H9 (cell line): ENCODE results near the gene DLG2. TPM values are rescaled to one million over a fixed set of nuclear protein-coding genes. Genes with fewer than 3 reads are reported as not detected.

Source experiments
- DNase-seq: peaks from one replicate; pipeline ENCODE4 v3.0.0-alpha.2; 2017
- H2AFZ ChIP-seq: one replicate; pipeline ENCODE4 v1.6.1; 2013; ENCODE audit warnings: mild to moderate bottlenecking, low read length, control low read depth, moderate library complexity
- H2AK5ac ChIP-seq: 2 replicates; pipeline ENCODE4 v1.6.1; 2013; ENCODE audit warnings: low read length, control low read depth, mixed read lengths; ENCODE audit not compliant: insufficient read length
- H2BK120ac ChIP-seq: one replicate; pipeline ENCODE4 v1.6.1; 2013; ENCODE audit warnings: low read depth, mild to moderate bottlenecking, low read length, control low read depth, inconsistent platforms; ENCODE audit not compliant: poor library complexity, severe bottlenecking
- H2BK12ac ChIP-seq: 2 replicates; pipeline ENCODE4 v1.6.1; 2013; ENCODE audit warnings: low read length, control low read depth, mixed read lengths, low read depth; ENCODE audit not compliant: insufficient read length
- H2BK15ac ChIP-seq: 2 replicates; pipeline ENCODE4 v1.6.1; 2013; ENCODE audit warnings: low read depth, low read length, control low read depth
- H2BK20ac ChIP-seq: one replicate; pipeline ENCODE4 v1.6.1; 2013; ENCODE audit warnings: low read depth, mild to moderate bottlenecking, low read length, control low read depth, inconsistent platforms; ENCODE audit not compliant: poor library complexity, severe bottlenecking
- H2BK5ac ChIP-seq: 2 replicates; pipeline ENCODE4 v1.6.1; 2013; ENCODE audit warnings: low read length, control low read depth, mixed read lengths; ENCODE audit not compliant: insufficient read length
- H3K14ac ChIP-seq: 2 replicates; pipeline ENCODE4 v1.6.1; 2013; ENCODE audit warnings: low read length, control low read depth; ENCODE audit not compliant: insufficient read depth
- H3K18ac ChIP-seq: 2 replicates; pipeline ENCODE4 v1.6.1; 2013; ENCODE audit warnings: low read depth, mild to moderate bottlenecking, mixed read lengths, low read length, control low read depth; ENCODE audit not compliant: insufficient read length
- H3K23ac ChIP-seq: 2 replicates; pipeline ENCODE4 v1.6.1; 2013; ENCODE audit warnings: low read length, control low read depth, mixed read lengths, low read depth; ENCODE audit not compliant: insufficient read length
- H3K23me2 ChIP-seq: 2 replicates; pipeline ENCODE4 v1.6.1; 2013; ENCODE audit warnings: low read depth, mild to moderate bottlenecking, mixed read lengths, low read length, control low read depth; ENCODE audit not compliant: insufficient read length, poor library complexity, severe bottlenecking
- H3K27ac ChIP-seq: 2 replicates; pipeline ENCODE4 v1.5.1; 2013; ENCODE audit warnings: low read length, control low read depth, mixed read lengths, low read depth; ENCODE audit not compliant: insufficient read length
- H3K27me3 ChIP-seq: 2 replicates; pipeline ENCODE4 v1.6.1; 2013; ENCODE audit warnings: low read length, control low read depth, inconsistent platforms; ENCODE audit not compliant: insufficient read depth
- H3K4ac ChIP-seq: 2 replicates; pipeline ENCODE4 v1.6.1; 2013; ENCODE audit warnings: low read depth, mild to moderate bottlenecking, control low read depth, inconsistent platforms, low read length, moderate library complexity
- H3K4me1 ChIP-seq: 2 replicates; pipeline ENCODE4 v1.6.1; 2013; ENCODE audit warnings: low read length, control low read depth, inconsistent platforms; ENCODE audit not compliant: insufficient read depth
- H3K4me2 ChIP-seq: 2 replicates; pipeline ENCODE4 v1.6.1; 2013; ENCODE audit warnings: low read length, control low read depth, mixed read lengths; ENCODE audit not compliant: insufficient read length, insufficient read depth
- H3K56ac ChIP-seq: 2 replicates; pipeline ENCODE4 v1.6.1; 2013; ENCODE audit warnings: low read depth, mild to moderate bottlenecking, mixed read lengths, low read length, control low read depth; ENCODE audit not compliant: insufficient read length
- H3K79me1 ChIP-seq: 2 replicates; pipeline ENCODE4 v1.6.1; 2013; ENCODE audit warnings: low read depth, mild to moderate bottlenecking, moderate library complexity, low read length, control low read depth, inconsistent platforms; ENCODE audit not compliant: insufficient read depth, poor library complexity, severe bottlenecking
- H3K79me2 ChIP-seq: 2 replicates; pipeline ENCODE4 v1.6.1; 2013; ENCODE audit warnings: low read length, control low read depth, inconsistent platforms; ENCODE audit not compliant: insufficient read depth
- H3K9ac ChIP-seq: 2 replicates; pipeline ENCODE4 v1.6.1; 2013; ENCODE audit warnings: low read length, control low read depth, mixed read lengths; ENCODE audit not compliant: insufficient read length; ENCODE audit errors: extremely low read depth
- H3K9me3 ChIP-seq: one replicate; pipeline ENCODE4 v1.6.1; 2013; ENCODE audit warnings: low read depth, low read length, inconsistent platforms; ENCODE audit not compliant: control insufficient read depth
- H3T11ph ChIP-seq: one replicate; pipeline ENCODE4 v1.6.1; 2013; ENCODE audit warnings: mild to moderate bottlenecking, low read length, control low read depth, inconsistent platforms
- H4K20me1 ChIP-seq: one replicate; pipeline ENCODE4 v1.6.1; 2013; ENCODE audit not compliant: control insufficient read depth, insufficient read length, insufficient read depth
- H4K5ac ChIP-seq: 2 replicates; pipeline ENCODE4 v1.6.1; 2013; ENCODE audit warnings: low read depth, mild to moderate bottlenecking, mixed read lengths, low read length, control low read depth; ENCODE audit not compliant: insufficient read length
- H4K8ac ChIP-seq: replicated peaks from 2 replicates; pipeline ENCODE4 v1.6.1; 2013; ENCODE audit warnings: low read length, control low read depth, mixed read lengths, low read depth; ENCODE audit not compliant: insufficient read length
- H4K91ac ChIP-seq: 2 replicates; pipeline ENCODE4 v1.6.1; 2013; ENCODE audit warnings: low read depth, mild to moderate bottlenecking, moderate library complexity, mixed read lengths, low read length, control low read depth; ENCODE audit not compliant: insufficient read length
- H3K27ac Mint-ChIP-seq, 3 experiments: 2 replicates in 2 of 3; 3 replicates in 1 of 3; pipeline ENCODE4 v1.8.0; 2020 to 2021; ENCODE audit warnings: mixed read lengths in 3 of 3, mild to moderate bottlenecking in 1 of 3, moderate library complexity in 1 of 3
- H3K27me3 Mint-ChIP-seq: 2 replicates; pipeline ENCODE4 v1.8.0; 2021; ENCODE audit warnings: low read depth, mild to moderate bottlenecking, moderate library complexity, mixed read lengths
- H3K36me3 Mint-ChIP-seq, 3 experiments: 2 replicates in 2 of 3; 3 replicates in 1 of 3; pipeline ENCODE4 v1.8.0; 2020 to 2021; ENCODE audit warnings: low read depth in 3 of 3, mixed read lengths in 3 of 3; ENCODE audit not compliant: insufficient read depth in 1 of 3
- H3K4me1 Mint-ChIP-seq, 2 experiments: 2 replicates each; pipeline ENCODE4 v1.8.0; 2020; ENCODE audit warnings: mixed read lengths in 2 of 2
- H3K4me3 Mint-ChIP-seq, 2 experiments: 2 replicates in 1 of 2; 3 replicates in 1 of 2; pipeline ENCODE4 v1.8.0; 2020 to 2021; ENCODE audit warnings: mild to moderate bottlenecking in 2 of 2, mixed read lengths in 2 of 2, moderate library complexity in 1 of 2
- H3K9me3 Mint-ChIP-seq, 2 experiments: 2 replicates in 1 of 2; 3 replicates in 1 of 2; pipeline ENCODE4 v1.8.0; 2020; ENCODE audit warnings: mild to moderate bottlenecking in 2 of 2, mixed read lengths in 2 of 2, moderate library complexity in 1 of 2
- CTCF ChIP-seq: fragments of 200-600 bp; sonication (generic); conservative IDR thresholded peaks from 3 replicates; pipeline ENCODE4 v1.8.0; 2021; ENCODE audit warnings: antibody characterized with exemption, mild to moderate bottlenecking
- total RNA-seq: library from RNA; stranded (reverse); gene quantifications from 2 replicates; pipeline ENCODE4 v1.2.1, GENCODE V29; 2021

The DLG2 gene
- total RNA-seq, 1 experiment from 2014 or later, result 8.0 TPM

GRCh38 chr11:84452211-84452610 lies 1174.9 kb downstream of the DLG2 start:
- no peak overlapping the region for H3K14ac ChIP-seq
- no peak overlapping the region for H3K18ac ChIP-seq
- H2BK120ac ChIP-seq, result no peak overlapping the region
- H4K91ac ChIP-seq, result no peak overlapping the region
- H3K27me3 ChIP-seq, result no peaks in the 10 kb centered on the region
- Mint-ChIP-seq H3K4me3 (no peak overlapping the region), H3K27me3 (no peaks in the 10 kb centered on the region), H3K36me3 (no peaks in the 10 kb centered on the region), H3K9me3 (no peaks in the 10 kb centered on the region), H3K27ac (no peak overlapping the region), H3K4me1 (peaks cover 0 to 3% of the 10 kb centered on the region in 2 experiments; a peak in 1 of 4 replicates)
- H3K79me1 ChIP-seq, result no peaks in the 10 kb centered on the region
- H3K27ac ChIP-seq, result no peak overlapping the region
- H2BK20ac ChIP-seq, result no peak overlapping the region
- H3K79me2 ChIP-seq, result no peaks in the 10 kb centered on the region
- no peak overlapping the region for H4K5ac ChIP-seq
- no peaks in the 10 kb centered on the region for H3K23me2 ChIP-seq
- no peaks in the 10 kb centered on the region for H4K20me1 ChIP-seq
- no peaks in the 10 kb centered on the region for H3K9me3 ChIP-seq
- H3K23ac ChIP-seq, result no peak overlapping the region
- no peak overlapping the region for H2BK5ac ChIP-seq
- H3K4ac ChIP-seq, result no peak overlapping the region
- no peak for TF ChIP-seq CTCF
- H2BK15ac ChIP-seq, result no peak overlapping the region
- no peak overlapping the region for H4K8ac ChIP-seq
- H2AK5ac ChIP-seq, result no peak overlapping the region
- H3K4me2 ChIP-seq, result no peak overlapping the region
- H3T11ph ChIP-seq, result no peak overlapping the region
- no peak overlapping the region for H2BK12ac ChIP-seq
- DNase-seq, result no peak
- no peak overlapping the region for H3K56ac ChIP-seq
- H2AFZ ChIP-seq, result no peak overlapping the region
- H3K9ac ChIP-seq, result no peak overlapping the region
- 0 out of 2 replicates have a peak, but pooled peaks cover 2% of the 10 kb centered on the region for H3K4me1 ChIP-seq
